Stimulated activated effector memory CD8-positive, alpha-beta T cell treated with anti-CD3 and anti-CD28 coated beads, Interleukin-12 subunit alpha, Interleukin-12 subunit beta, amount 100 ng/mL, for 72 hours (primary cell): ENCODE results near the gene HLTF.
"Not testable (repeated sequence)": the region's sequence is repeated elsewhere in the genome, so short reads cannot be mapped to it uniquely, and the experiment has no call there.

Experiments
- ATAC-seq: fragments of 150-1000 bp; cut with Tn5 transposase; 2 replicates; pipeline ENCODE4 v1.10.0; 2021
- DNase-seq, 2 donors: peaks; one replicate each; pipeline ENCODE4 v3.0.0; 2021 to 2022; ENCODE audit warnings: low spot score in 2 of 2
- H3K27ac Mint-ChIP-seq: one replicate; pipeline ENCODE4 v1.8.0; 2022; ENCODE audit warnings: mild to moderate bottlenecking, mixed read lengths
- H3K36me3 Mint-ChIP-seq: one replicate; pipeline ENCODE4 v1.8.0; 2022; ENCODE audit warnings: mild to moderate bottlenecking, mixed read lengths
- H3K4me1 Mint-ChIP-seq: one replicate; pipeline ENCODE4 v1.8.0; 2022; ENCODE audit warnings: mixed read lengths
- H3K4me3 Mint-ChIP-seq: one replicate; pipeline ENCODE4 v1.8.0; 2022; ENCODE audit warnings: mild to moderate bottlenecking, mixed read lengths
- H3K9me3 Mint-ChIP-seq: one replicate; pipeline ENCODE4 v1.8.0; 2022; ENCODE audit warnings: mixed read lengths

The HLTF gene

GRCh38 chr3:149097987-149098386, 11.7 kb upstream of the HLTF start:
- ATAC-seq, H3K9me3 Mint-ChIP-seq, DNase-seq, H3K4me3 Mint-ChIP-seq, H3K36me3 Mint-ChIP-seq, H3K4me1 Mint-ChIP-seq, H3K27ac Mint-ChIP-seq: not testable (repeated sequence)

- no peak for ATAC-seq
- Mint-ChIP-seq H3K27ac (no peak overlapping the region), H3K4me1 (no peaks in the 10 kb centered on the region), H3K4me3 (no peak overlapping the region), H3K9me3 (no peaks in the 10 kb centered on the region), H3K36me3 (no peaks in the 10 kb centered on the region)
- DNase-seq: no peak
Observed at GRCh38 chr3:149095487-149095886, 9.2 kb upstream of the HLTF start.

- peaks cover 6% of the 10 kb centered on the region for H3K4me1 Mint-ChIP-seq
- no peak overlapping the region for H3K4me3 Mint-ChIP-seq
- H3K36me3 Mint-ChIP-seq: no peaks in the 10 kb centered on the region
- no peaks in the 10 kb centered on the region for H3K9me3 Mint-ChIP-seq
- DNase-seq (no peak), ATAC-seq (no peak)
- no peak overlapping the region for H3K27ac Mint-ChIP-seq
Observed at GRCh38 chr3:149091983-149092382, 5.7 kb upstream of the HLTF start.

- peaks cover 6% of the 10 kb centered on the region for H3K4me1 Mint-ChIP-seq
- no peaks in the 10 kb centered on the region for H3K9me3 Mint-ChIP-seq
- H3K36me3 Mint-ChIP-seq: peaks cover 6% of the 10 kb centered on the region
- no peak overlapping the region for H3K4me3 Mint-ChIP-seq
- ATAC-seq (no peak), DNase-seq (no peak)
- no peak overlapping the region for H3K27ac Mint-ChIP-seq
Observed at GRCh38 chr3:149090907-149091306, 4.6 kb upstream of the HLTF start.

GRCh38 chr3:149090461-149090860, 4.1 kb upstream of the HLTF start:
- ATAC-seq (no peak), DNase-seq (no peak)
- H3K4me1 Mint-ChIP-seq: peaks cover 10% of the 10 kb centered on the region
- H3K36me3 Mint-ChIP-seq: peaks cover 6% of the 10 kb centered on the region
- H3K9me3 Mint-ChIP-seq: no peaks in the 10 kb centered on the region
- H3K4me3 Mint-ChIP-seq: no peak overlapping the region
- no peak overlapping the region for H3K27ac Mint-ChIP-seq

- no peak overlapping the region for H3K4me3 Mint-ChIP-seq
- DNase-seq (no peak), ATAC-seq (no peak)
- H3K36me3 Mint-ChIP-seq: peaks cover 8% of the 10 kb centered on the region
- H3K27ac Mint-ChIP-seq: no peak overlapping the region
- peaks cover 11% of the 10 kb centered on the region for H3K4me1 Mint-ChIP-seq
- no peaks in the 10 kb centered on the region for H3K9me3 Mint-ChIP-seq
Observed at GRCh38 chr3:149089395-149089794, 3.1 kb upstream of the HLTF start.

- H3K4me1 Mint-ChIP-seq: peaks cover 11% of the 10 kb centered on the region
- no peak for DNase-seq
- no peak for ATAC-seq
- peak overlapping the region; percentile 90 for H3K4me3 Mint-ChIP-seq
- no peak overlapping the region for H3K27ac Mint-ChIP-seq
- H3K9me3 Mint-ChIP-seq: no peaks in the 10 kb centered on the region
- H3K36me3 Mint-ChIP-seq: peaks cover 28% of the 10 kb centered on the region
Observed at GRCh38 chr3:149087208-149087607, 875 bp upstream of the HLTF start.

GRCh38 chr3:149085828-149086231, 503 bp downstream of the HLTF start:
- H3K27ac Mint-ChIP-seq: peak overlapping the region; percentile 83
- H3K36me3 Mint-ChIP-seq: peaks cover 42% of the 10 kb centered on the region
- ATAC-seq: peak; percentile 60
- H3K4me3 Mint-ChIP-seq: peak overlapping the region; percentile 90
- DNase-seq: no peak
- H3K9me3 Mint-ChIP-seq: no peaks in the 10 kb centered on the region
- peaks cover 11% of the 10 kb centered on the region for H3K4me1 Mint-ChIP-seq

GRCh38 chr3:149081772-149082171, 4.6 kb downstream of the HLTF start:
- Mint-ChIP-seq H3K4me3 (no peak overlapping the region), H3K36me3 (peaks cover 56% of the 10 kb centered on the region), H3K27ac (no peak overlapping the region), H3K9me3 (no peaks in the 10 kb centered on the region), H3K4me1 (peaks cover 15% of the 10 kb centered on the region)
- ATAC-seq (no peak), DNase-seq (no peak)

- Mint-ChIP-seq H3K9me3 (no peaks in the 10 kb centered on the region), H3K27ac (no peak overlapping the region), H3K36me3 (peaks cover 49% of the 10 kb centered on the region), H3K4me3 (no peak overlapping the region), H3K4me1 (peaks cover 13% of the 10 kb centered on the region)
- ATAC-seq (peak; percentile 59), DNase-seq (no peak)
Observed at GRCh38 chr3:149080699-149081091, 5.6 kb downstream of the HLTF start.

- H3K4me1 Mint-ChIP-seq: peaks cover 10% of the 10 kb centered on the region
- no peaks in the 10 kb centered on the region for H3K9me3 Mint-ChIP-seq
- ATAC-seq (no peak), DNase-seq (no peak)
- H3K27ac Mint-ChIP-seq: no peak overlapping the region
- H3K36me3 Mint-ChIP-seq: peaks cover 53% of the 10 kb centered on the region
- H3K4me3 Mint-ChIP-seq: no peak overlapping the region
Observed at GRCh38 chr3:149080011-149080698, 6.2 kb downstream of the HLTF start.

GRCh38 chr3:149077628-149078027, 8.7 kb downstream of the HLTF start:
- no peak for ATAC-seq
- Mint-ChIP-seq H3K4me1 (peaks cover 10% of the 10 kb centered on the region), H3K27ac (no peak overlapping the region), H3K36me3 (peaks cover 55% of the 10 kb centered on the region), H3K4me3 (no peak overlapping the region), H3K9me3 (no peaks in the 10 kb centered on the region)
- no peak for DNase-seq

- Mint-ChIP-seq H3K27ac (no peak overlapping the region), H3K9me3 (no peaks in the 10 kb centered on the region), H3K4me3 (no peak overlapping the region), H3K36me3 (peaks cover 77% of the 10 kb centered on the region), H3K4me1 (no peaks in the 10 kb centered on the region)
- no peak for DNase-seq
- no peak for ATAC-seq
Observed at GRCh38 chr3:149067883-149068282, 18.4 kb downstream of the HLTF start.

GRCh38 chr3:149061776-149062175, 24.6 kb downstream of the HLTF start:
- no peak overlapping the region for H3K27ac Mint-ChIP-seq
- H3K9me3 Mint-ChIP-seq: no peaks in the 10 kb centered on the region
- H3K36me3 Mint-ChIP-seq: peaks cover 74% of the 10 kb centered on the region
- DNase-seq (no peak), ATAC-seq (no peak)
- no peak overlapping the region for H3K4me3 Mint-ChIP-seq
- H3K4me1 Mint-ChIP-seq: no peaks in the 10 kb centered on the region

- peaks cover 69% of the 10 kb centered on the region for H3K36me3 Mint-ChIP-seq
Observed at GRCh38 chr3:149058602-149059001, 27.7 kb downstream of the HLTF start.

GRCh38 chr3:149058198-149058597, 28.1 kb downstream of the HLTF start:
- no peak overlapping the region for H3K27ac Mint-ChIP-seq

More at GRCh38 chr3:149058602-149059001, 27.7 kb downstream of the HLTF start:
- H3K4me1 Mint-ChIP-seq: no peaks in the 10 kb centered on the region
- H3K9me3 Mint-ChIP-seq: no peaks in the 10 kb centered on the region
- H3K4me3 Mint-ChIP-seq: no peak overlapping the region
- ATAC-seq: no peak
- H3K27ac Mint-ChIP-seq: no peak overlapping the region
- no peak for DNase-seq

More at GRCh38 chr3:149058198-149058597, 28.1 kb downstream of the HLTF start:
- peaks cover 68% of the 10 kb centered on the region for H3K36me3 Mint-ChIP-seq
- H3K4me1 Mint-ChIP-seq: no peaks in the 10 kb centered on the region
- ATAC-seq (no peak), DNase-seq (no peak)
- no peaks in the 10 kb centered on the region for H3K9me3 Mint-ChIP-seq
- no peak overlapping the region for H3K4me3 Mint-ChIP-seq
